Measurements from ENCODE around the gene TEX38.

GRCh38 chr1:46721686-46722205 is 50.1 kb downstream of the TEX38 start:
- TF ChIP-seq POLR2A (IDR thresholded peaks at IDR 0.05; ENCODE audit: insufficient read depth in 1 of 2, low read depth in 2 of 2, low read length in 2 of 2), result no peak
- TF ChIP-seq CCAR2 (optimal IDR thresholded peaks at IDR 0.05; ENCODE audit: low read depth, low read length), result no peak
- TF ChIP-seq, protein P1, sequence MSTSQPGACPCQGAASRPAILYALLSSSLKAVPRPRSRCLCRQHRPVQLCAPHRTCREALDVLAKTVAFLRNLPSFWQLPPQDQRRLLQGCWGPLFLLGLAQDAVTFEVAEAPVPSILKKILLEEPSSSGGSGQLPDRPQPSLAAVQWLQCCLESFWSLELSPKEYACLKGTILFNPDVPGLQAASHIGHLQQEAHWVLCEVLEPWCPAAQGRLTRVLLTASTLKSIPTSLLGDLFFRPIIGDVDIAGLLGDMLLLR (CRISPR knock-in tag; IDR thresholded peaks at IDR 0.05), result no peak
- no peak for TF ChIP-seq SSRP1 (CRISPR knock-in tag; IDR thresholded peaks at IDR 0.05)
- no peak for TF ChIP-seq ZNF337 (CRISPR knock-in tag; IDR thresholded peaks at IDR 0.05; ENCODE audit: borderline replicate concordance, low read depth)
- no peak for TF ChIP-seq PHF8 (CRISPR knock-in tag; IDR thresholded peaks at IDR 0.05)
- TF ChIP-seq, protein P2, sequence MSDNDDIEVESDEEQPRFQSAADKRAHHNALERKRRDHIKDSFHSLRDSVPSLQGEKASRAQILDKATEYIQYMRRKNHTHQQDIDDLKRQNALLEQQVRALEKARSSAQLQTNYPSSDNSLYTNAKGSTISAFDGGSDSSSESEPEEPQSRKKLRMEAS (IDR thresholded peaks at IDR 0.05), result no peak
- TF ChIP-seq, protein P3, sequence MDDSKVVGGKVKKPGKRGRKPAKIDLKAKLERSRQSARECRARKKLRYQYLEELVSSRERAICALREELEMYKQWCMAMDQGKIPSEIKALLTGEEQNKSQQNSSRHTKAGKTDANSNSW (CRISPR knock-in tag; IDR thresholded peaks at IDR 0.05; ENCODE audit: borderline replicate concordance), result no peak
- TF ChIP-seq SIN3A (IDR thresholded peaks at IDR 0.05; ENCODE audit: borderline replicate concordance, low read depth, low read length), result no peak
